Measurements from ENCODE around the gene TMEM109.
A peak's percentile ranks its signal among the peaks of the same experiment; 100 is the strongest.

TMEM109 gene

DNA sequence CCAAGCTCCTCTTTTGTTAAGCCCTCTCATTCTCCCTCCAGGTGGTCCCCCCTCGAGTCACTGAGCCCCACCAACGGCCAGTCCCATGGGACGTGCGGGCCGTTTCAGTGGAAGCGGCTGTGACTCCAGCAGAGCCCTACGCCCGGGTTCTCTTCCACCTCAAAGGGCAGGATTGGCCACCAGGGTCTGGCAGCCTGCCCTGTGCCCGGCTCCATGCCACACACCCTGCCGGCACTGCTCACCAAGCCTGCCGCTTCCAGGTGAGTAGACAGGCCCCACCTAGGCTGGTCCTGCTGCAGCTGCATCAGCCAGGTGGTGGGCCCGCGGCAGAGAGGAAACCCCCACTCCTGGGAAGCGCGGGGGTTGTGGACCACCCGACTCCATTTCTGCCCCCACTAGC, 13.6 kb downstream of the TMEM109 start:
- peak; percentile 12 for DNase-seq

DNA sequence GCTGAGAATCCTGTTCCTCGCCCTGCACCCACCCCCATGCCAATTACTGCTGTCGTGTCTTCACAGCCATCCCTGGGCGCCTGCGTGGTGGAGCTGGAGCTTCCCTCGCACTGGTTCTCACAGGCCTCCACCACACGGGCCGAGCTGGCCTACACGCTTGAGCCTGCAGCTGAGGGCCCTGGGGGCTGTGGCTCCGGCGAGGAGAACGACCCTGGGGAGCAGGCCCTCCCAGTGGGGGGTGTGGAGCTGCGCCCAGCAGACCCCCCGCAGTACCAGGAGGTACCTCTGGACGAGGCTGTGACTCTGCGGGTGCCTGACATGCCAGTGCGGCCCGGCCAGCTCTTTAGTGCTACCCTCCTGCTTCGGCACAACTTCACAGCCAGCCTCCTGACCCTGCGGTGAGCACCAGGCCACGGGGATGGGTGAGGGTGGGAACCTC, 14.6 kb downstream of the TMEM109 start:
- DNase-seq, result no peak

DNA sequence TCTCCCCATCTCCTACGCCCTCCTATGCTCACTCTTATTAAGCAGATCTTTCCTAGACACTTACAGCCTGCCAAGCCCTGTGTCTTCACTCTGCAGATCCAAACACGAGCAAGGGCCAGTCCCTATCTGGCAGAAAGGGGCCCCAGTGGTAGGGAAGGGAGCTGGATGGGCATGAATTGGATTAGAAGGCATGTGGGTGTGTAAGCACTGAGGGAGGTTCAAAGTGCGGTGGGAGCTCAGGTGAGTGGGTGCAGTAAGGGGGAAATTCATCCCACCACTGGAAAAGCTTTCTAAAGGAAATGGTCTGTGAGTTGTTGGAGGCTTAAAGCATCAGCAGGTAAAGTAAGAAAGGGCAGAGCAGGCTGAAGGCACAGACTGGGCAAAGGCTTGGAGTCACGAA, 15.8 kb downstream of the TMEM109 start:
- DNase-seq, result no peak

DNA sequence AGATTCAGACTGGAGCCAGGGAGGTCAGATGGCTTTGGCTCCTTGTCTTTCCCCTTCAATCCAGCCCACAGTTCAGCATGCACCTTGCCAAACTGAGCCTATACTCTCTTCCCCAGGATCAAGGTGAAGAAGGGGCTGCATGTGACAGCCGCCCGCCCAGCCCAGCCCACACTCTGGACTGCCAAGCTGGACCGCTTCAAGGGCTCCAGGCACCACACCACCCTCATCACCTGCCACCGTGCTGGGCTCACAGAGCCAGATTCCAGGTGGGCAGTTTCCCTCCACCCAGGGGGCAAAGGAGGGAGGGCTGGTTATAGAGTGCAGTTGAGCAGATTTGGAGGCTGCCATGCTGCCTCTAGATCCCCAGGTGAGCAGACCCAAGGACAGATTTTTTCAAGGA, 16.4 kb downstream of the TMEM109 start:
- DNase-seq, result no peak

DNA sequence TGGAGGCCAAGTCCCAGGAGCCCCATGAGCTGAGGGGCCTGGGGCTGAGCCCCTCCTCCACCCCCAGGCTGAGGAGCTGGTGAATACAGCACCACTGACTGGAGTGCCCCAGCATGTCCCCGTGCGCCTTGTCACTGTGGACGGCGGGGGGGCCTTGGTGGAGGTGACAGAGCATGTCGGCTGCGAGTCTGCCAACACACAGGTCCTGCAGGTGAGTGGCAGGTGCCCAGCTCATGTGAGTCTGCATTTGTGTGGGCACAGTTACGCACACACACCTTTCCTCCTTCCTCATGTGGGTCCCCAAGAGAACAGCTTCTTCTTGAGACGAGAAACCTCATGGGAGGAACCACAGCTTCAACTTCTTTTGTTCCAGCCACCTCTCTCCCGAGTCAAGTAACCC, 18.0 kb downstream of the TMEM109 start:
- DNase-seq, result no peak

DNA sequence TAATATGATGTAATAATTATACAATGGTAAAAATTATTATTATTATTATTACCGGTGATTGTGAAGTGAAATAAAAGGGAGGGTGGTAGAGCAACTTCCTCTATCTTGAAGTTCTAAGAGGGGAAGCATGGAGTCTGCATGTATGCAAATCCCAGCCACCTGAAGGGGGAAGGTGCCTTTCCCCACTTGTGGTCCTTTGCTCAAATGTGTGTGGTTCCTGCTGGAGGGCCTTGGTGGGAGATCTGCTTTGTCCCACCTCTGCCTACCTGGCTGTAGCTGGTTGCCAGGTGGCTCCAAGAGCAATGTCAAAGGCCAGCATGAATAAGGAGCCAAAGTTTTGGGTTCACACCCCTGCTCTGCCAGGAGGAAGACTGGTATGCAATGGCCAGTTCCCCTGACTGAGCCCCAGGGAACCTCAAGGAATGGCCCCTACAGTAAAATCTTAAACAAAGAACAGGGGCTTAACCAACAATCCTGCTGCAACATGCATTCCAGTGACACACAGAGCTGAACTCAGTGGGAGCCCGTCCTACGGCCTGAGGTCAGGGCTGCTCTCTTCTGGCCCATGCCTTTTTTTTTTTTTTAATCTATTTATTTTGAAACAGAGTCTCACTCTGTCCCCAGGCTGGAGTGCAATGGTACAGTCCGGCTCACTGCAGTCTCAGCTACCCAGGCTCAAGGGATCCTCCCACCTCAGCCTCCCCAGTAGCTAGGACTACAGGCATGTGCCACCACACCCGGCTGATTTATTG, 18.8 kb downstream of the TMEM109 start:
- no peak for DNase-seq

DNA sequence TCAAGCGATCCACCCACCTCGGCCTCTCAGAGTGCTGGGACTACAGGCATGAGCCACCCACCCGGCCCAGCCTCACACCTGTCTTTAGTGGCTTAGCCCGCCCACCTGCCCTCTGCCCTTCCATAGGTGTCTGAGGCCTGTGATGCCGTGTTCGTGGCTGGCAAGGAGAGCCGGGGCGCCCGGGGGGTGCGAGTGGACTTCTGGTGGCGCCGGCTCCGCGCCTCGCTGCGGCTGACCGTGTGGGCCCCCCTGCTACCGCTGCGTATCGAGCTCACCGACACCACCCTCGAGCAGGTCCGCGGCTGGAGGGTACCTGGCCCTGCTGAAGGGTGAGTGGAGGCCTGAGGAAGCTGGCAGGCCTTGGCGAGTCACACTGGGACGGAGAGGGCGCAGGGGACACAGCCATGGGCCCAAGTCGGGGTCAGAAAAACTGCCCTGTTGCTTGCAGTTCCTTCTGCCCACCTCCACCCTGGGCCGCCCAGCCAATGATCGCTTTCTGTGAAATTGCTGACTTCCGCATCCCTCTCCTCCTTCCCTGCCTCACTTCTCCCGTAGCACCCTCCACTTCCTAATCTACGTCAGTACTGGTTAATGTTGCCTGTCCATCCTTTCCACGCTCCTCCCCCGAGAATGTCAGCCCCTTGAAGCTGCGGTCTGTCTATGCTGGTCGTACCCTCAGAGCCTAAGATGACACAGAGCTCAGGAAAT, 19.6 kb downstream of the TMEM109 start:
- no peak for DNase-seq

DNA sequence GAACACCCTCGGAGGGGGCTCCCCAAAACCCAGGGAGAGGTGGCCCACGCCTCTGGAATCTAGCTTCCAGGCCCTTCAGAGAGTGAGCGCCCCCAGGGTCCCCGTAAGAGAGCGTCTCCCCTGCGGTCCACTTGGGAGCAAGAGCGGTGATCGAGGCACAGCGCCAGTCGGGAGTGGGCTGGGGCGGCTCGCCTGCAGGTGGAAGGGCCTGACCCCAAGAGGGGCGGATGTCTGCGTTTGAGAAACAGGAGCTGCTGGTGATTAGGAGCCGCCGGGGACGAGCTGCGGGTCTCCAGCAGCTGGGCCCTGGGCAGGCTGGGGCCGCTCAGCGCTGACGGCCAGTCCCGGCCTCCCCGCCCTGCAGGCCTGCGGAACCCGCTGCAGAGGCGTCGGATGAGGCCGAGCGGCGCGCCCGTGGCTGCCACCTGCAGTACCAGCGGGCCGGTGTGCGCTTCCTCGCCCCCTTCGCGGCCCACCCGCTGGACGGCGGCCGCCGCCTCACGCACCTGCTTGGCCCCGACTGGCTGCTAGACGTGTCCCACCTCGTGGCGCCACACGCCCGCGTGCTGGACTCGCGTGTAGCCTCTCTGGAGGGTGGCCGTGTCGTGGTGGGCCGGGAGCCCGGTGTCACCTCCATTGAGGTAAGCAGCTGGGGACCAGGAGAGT, 20.3 kb downstream of the TMEM109 start:
- DNase-seq, result no peak

DNA sequence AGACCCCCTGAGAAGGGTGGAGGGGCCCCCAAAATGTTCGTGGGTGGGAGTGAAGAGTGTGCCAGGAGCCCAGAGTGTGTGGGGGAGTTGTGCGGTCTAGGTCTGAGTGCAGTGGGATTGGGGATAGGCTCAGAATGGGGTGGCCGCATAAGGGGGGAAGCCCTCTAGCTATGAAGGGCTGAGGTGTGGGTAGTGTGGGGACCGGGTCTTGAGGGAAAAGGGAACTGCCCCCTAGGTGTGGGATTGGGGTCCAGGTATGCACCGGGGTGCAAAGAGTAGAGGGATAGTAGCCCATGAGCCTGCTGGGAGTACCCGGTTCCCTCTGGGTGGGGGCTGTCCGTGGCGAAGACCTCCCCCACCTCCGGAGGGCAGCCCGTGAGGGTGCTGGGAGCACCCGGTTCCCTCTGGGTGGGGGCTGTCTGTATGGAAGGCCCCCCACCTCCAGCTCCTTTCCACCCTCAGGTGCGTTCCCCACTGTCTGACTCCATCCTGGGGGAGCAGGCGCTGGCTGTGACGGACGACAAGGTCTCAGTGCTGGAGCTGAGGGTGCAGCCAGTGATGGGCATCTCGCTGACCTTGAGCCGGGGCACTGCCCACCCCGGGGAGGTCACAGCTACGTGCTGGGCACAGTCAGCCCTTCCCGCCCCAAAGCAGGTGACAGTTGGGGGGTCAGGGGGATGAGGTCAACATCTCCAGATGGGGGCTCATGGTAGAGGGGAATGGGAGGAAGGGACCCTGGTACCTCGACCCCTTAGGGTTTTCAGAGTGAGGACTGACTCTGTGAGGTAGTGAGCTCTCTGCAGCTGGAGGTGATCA, 21.0 kb downstream of the TMEM109 start:
- DNase-seq, result no peak

DNA sequence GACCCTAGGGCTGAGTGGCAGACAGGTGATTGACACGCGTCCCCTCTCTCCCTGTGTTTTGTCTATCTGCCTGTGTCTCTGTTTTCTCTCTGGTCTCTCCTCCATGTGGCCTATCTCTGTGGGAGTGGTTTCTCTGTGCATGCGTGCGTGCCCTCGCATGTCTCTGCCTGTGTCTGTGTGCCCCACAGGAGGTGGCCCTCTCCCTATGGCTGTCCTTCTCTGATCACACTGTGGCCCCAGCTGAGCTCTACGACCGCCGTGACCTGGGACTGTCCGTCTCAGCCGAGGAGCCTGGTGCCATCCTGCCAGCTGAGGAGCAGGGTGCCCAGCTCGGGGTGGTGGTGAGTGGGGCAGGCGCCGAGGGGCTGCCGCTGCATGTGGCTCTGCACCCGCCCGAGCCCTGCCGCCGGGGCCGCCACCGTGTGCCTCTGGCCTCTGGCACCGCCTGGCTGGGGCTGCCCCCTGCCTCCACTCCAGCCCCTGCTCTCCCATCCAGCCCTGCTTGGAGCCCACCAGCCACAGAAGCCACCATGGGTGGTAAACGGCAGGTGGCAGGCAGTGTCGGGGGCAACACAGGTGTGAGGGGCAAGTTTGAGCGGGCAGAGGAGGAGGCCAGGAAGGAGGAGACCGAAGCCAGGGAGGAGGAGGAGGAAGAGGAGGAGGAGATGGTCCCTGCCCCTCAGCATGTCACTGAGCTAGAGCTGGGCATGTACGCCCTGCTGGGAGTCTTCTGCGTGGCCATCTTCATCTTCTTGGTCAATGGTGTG, 21.9 kb downstream of the TMEM109 start:
- DNase-seq, result no peak

DNA sequence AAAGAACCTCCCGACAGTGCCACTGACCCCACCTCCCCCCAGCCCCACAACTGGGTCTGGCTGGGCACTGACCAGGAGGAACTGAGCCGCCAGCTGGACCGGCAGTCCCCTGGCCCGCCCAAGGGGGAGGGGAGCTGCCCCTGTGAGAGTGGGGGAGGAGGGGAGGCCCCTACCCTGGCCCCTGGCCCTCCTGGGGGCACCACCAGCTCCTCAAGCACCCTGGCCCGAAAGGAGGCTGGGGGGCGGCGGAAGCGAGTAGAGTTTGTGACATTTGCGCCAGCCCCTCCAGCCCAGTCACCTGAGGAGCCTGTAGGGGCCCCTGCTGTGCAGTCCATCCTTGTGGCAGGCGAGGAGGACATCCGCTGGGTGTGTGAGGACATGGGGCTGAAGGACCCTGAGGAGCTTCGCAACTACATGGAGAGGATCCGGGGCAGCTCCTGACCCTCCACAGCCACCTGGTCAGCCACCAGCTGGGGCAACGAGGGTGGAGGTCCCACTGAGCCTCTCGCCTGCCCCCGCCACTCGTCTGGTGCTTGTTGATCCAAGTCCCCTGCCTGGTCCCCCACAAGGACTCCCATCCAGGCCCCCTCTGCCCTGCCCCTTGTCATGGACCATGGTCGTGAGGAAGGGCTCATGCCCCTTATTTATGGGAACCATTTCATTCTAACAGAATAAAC, 22.6 kb downstream of the TMEM109 start:
- no peak for DNase-seq

DNA sequence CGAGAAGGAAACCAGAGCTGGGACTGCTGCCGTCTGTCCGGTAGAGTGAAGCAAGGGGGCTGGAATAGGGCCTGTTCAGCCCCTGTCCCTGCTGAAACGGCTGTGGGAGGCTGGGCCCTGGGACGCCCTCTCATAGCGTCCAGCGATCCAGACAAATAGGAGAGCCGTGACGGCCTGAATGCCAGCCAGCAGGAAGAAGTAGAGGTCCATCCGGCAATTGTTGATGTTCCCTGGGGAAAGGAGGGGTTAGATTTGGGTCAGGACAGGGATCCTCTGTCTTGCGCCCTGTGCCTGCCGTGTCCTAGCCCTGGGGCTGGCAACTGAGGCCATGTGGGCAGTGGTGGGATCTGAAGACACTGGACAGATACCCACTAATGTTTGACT, 23.2 kb downstream of the TMEM109 start:
- DNase-seq, result no peak

DNA sequence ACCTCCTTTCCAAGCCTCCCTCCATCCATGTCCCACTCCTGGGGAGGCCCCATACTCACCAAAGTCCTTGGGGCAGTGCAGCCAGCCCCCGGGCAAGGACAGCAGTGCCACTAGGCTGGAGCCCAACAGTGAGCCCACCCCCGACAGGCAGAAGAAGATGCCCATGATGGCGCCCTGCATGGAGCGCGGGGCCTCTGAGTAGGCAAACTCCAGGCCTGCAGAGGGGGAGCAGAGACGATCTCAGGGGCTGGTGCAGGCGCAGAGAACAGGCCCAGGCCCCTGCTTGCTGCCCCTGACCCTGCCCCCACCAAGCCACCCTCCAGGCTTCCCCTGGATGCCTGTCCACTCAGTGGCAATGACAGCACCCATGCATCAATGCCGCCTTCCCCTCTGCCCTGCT, 23.9 kb downstream of the TMEM109 start:
- DNase-seq, result no peak

DNA sequence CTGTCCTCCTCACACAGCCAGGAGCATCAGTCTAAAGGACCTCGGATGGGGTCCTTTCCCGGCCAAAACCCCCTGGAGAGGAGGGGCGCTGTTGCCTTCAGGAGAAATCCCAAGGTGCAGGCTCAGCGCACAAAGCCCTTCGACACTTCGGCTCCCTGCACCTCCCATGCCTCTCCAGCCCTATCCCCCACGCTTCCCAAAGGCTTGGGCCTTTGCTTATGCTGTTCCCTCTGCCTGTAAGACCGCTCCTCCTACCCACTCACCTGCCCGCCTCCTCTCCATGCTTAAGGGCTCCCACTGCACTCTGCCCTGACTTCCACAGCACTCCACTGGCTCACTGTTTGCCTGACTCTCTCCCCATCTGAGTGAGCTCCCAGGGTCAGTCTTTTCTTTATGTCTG, 24.5 kb downstream of the TMEM109 start:
- DNase-seq, result no peak

DNA sequence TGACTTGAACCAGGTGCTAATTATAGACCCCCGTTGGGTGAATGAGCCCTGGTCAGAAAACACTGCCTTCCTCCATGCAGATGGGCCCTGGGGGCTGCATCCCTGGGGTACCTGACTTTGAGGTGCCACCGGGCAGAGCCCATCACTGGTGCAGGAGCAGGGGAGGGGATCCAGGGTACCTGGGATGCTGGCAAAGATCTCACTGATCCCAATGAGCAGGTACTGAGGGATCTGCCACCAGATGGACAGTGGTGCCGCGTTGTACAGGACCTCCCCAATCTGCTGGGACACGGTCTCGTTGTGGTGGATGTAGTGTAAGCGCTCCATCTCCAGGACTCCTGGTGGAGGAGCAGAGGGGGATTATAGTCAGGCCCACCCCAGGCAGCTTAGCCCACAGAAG, 25.3 kb downstream of the TMEM109 start:
- DNase-seq, result no peak

DNA sequence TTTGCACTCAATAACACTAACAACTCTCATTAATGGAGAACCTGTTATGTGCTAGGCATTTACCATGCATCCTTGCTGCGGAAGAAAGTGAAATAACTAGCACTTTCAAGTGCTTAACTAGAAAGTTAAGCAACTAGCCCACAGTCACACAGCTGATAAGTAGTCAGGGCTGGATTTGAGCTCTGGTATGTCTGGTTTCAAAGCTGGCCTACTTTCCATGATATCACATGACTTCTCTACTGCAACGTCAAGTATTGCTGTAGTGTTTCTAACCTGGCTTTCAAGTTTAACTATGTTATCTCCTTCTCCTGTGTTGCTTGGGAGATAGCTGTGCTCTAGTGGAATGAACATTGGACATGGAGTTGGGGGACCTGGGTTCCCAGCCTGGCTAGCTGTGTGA, 25.9 kb downstream of the TMEM109 start:
- no peak for DNase-seq

DNA sequence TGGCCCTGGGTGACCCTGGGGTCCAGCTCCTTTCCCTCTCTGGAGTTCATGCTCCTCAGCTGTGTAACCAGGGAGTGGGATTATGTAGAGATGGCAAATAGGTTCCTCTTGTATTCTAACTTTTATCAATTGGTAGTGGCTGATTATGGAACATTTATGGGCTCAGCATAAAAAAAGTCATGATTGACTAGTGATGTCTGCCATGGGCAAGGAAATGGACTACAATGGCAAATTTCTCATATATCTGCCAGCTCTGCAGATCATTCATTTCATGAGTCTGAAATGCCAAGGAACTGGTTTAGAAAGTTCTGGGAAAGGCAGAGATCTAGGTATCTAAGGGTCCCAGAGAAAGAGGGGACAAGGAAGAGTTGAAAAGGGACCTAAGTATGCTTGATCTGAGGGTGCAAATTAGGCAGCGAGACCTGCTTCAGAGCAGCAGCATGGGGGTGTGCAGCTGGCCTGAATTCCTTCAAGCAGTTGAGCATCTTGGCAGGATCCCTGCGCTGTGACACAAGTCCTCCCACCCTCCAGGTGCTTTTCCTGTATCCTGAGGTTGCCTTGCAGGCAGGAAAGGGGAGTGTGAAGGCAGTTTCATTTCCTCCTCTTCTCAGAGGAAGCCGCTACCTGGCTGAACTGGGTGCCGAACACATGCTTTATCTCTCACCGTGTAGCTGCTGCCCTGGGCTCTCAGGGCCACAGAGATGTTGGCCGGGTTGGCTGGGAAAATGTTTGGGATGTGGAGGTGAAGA, 27.6 kb downstream of the TMEM109 start:
- no peak for DNase-seq

DNA sequence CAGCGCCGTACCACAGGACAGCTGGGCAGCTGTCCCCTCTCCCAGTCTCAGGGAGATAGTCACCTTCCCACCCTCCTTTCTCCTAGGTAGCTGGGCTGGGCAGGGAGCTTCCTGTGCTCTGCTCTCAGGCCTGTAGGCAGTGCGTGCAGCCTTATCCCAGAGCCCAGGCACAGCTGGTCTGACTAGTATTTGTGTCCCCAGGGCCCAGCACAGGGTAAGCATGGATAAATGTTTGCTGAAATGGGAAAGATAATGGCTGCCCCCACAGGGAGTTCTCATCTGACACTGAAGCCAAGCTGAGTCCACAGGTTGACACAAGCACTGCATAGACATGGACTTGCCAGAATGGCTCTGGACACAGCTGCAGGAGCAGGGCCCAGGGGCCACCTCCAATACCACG, 28.3 kb downstream of the TMEM109 start:
- DNase-seq, result peak; percentile 36

DNA sequence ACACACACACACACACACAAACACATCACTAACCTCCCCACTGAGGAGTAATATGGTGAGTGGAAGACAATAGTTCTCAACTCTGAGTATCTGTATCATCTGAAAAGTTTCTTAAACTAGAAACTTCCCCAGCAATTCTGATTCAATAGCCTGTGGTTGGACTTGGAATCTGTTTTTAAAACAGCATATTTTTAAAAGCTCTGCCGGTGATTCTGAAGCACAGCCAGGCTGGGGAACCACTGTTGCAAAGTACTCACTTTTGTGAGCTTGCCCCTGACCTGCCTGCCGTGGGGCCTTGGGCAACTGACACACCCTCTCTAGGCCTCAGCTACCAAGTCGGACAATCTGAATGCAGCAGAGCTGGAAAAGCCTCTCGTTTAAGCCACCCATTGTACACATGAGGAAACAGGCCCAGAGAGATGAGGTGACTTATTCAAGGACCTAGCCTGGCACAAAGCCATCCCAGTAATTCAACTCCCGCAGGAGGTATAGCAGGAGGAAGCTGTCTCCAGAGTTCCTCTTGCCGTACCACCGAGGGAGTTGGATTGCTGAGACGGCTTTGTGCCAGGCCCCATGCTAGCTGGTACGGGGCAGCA, 29.1 kb downstream of the TMEM109 start:
- DNase-seq, result peak; percentile 76

DNA sequence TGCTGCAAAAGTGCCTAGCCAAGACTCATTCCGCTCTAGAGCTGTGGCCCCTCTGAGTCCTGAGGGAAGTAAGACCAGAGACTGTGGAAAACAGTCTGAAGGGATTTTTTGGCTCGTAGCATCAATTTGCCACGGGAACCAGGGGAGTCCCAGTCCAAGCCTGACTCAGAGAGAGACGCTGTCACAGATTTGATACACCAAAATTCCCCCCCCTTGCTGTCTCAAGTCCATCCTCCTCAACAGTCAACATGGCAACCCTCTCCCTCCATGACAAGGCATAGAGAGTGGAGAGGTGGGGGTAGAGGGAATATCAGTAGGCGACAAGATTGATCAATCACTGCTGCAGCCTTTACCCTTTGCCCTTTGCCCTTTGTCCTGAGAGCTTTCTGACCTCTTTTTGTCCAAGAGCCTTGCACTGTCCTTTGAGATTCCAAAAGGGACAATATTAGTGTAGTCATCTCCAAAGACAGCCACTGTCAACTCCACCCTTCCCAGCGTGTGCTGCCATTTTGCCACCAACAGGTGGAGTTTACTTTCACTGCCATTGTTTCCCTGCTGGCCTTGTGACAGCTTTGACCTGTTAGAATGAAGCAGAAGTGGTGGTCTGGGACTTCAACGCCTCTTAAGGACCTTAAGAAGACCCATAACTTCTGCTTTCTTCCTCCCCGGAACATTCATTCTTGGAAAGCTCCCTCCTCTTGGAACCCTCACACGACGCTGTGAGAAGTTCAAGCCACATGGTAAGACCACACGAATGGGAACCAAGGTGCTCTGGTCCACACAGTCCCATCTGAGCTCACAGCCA, 30.7 kb downstream of the TMEM109 start:
- DNase-seq, result no peak
